HG03159 (cell line): ENCODE results near the gene CMC1.
A peak's percentile ranks its signal among the peaks of the same experiment; 100 is the strongest.

Source experiments
- ATAC-seq: cut with Tn5 transposase; IDR thresholded peaks from one replicate; pipeline ENCODE4 v1.9.1; 2021; ENCODE audit warnings: mild to moderate bottlenecking, moderate library complexity; ENCODE audit not compliant: unreplicated experiment

Gene CMC1

DNA sequence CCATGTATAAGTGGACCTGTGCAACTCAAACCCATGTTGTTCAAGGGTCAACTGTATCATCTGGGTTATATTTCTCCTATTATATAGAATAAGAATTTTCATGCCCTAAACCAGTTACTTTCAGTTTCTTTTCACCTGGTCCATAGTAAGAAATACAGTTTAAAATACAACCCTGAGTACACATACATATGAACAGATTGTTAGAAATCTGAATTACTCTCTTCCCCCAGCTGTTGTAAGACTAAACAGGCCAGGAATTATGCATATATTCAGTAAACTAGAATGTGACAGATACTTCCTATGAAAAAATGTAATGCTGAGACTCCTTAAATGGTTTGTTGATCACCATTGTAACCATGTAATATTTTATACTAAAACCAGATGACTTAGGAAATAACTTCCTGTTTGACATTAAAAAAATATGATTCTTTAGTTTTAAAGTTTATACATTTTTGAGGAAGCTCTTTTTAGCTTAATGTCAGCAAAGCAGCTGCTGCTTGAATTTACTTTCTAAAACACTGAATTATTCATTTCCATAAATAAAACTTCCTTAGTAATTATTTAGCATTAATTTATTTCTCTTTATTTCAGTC, 54.6 kb downstream of the CMC1 start:
- ATAC-seq: no peak

DNA sequence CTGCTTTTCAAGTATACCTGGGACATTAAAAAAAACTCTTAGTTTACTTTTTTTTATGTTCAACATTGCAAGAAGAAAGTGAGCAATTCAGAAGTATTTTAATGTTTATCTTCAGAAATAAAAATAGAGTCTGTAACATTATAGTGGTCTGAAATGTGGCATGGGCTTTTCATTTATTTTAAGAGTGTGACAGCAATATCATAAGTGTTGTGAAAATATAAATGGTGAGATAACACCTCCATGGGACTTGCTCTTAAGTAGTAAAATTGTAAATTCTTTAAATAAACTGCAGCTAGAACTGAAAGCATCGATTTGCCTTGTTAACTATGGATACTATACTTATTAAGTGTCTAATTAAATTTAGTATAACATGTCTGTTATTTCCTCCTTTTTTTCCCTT, 58.3 kb downstream of the CMC1 start:
- ATAC-seq: no peak

GRCh38 chr3:28300345-28300962, 59.0 kb downstream of the CMC1 start:
- ATAC-seq: no peak

DNA sequence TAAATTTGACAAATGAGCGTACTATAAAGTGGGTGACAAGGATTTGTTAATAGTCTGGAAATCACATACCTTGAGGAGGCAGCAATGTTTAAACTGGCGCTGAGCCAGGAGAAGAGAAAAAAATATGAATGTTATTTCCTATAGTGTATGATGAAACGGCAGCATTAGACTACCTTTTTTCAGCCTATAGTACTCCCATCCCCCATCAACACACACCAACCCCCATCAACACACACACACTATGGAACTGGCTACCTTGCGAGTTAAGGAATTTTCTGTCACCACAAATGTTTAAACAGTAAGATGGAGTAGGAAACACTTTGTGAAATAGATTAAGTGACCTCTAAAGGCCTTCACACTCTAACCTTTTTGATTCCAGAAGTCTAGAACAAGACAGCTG, 60.3 kb downstream of the CMC1 start:
- no peak for ATAC-seq

- ATAC-seq: no peak
Observed at GRCh38 chr3:28308196-28308595, 66.8 kb downstream of the CMC1 start.

DNA sequence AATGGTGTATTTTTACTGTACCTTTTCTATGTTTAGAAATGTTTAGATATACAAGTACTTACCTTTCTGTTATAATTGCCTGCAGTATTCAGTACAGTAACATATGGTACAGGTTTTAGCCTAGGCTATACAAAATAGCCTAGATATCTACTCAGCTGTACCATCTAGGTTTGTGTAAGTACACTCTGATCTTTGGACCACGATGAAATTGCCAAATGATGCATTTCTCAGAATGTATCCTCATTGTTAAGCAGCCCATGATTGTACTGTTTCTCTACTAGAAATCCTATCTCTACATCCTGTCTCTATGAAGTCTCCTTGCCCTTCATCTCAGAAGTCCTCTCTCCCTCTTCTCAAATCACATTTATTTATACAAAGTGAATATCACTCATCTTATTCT, 74.3 kb downstream of the CMC1 start:
- no peak for ATAC-seq

GRCh38 chr3:28316226-28316625, 74.8 kb downstream of the CMC1 start:
- no peak for ATAC-seq

DNA sequence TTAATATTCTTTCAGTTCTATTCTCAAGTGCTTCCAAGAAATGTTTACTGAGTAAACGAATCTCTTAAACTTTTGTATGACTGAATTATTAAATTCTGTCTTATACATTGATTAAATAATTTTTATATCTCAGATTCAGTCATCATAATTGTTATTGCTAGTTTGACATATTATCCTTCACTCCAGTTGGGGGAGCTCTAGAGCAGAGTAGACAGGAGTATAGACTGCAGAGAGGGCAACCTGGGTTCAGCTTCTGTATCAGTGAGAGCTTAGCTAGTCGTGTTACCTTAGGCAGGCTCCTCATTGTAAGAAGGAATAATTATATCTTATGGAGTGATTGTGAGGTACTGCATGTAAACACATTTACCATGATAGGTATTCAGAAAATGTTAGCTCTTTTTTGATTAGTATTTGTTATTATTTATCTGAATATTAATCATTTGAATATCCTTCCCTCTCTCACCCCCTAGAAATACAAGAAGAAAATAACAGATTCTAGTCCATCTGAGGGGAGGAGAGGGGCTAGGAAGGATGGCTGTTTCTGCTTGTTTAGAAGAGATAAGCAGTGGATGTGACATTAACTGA, 76.1 kb downstream of the CMC1 start:
- ATAC-seq: peak; percentile 98

DNA sequence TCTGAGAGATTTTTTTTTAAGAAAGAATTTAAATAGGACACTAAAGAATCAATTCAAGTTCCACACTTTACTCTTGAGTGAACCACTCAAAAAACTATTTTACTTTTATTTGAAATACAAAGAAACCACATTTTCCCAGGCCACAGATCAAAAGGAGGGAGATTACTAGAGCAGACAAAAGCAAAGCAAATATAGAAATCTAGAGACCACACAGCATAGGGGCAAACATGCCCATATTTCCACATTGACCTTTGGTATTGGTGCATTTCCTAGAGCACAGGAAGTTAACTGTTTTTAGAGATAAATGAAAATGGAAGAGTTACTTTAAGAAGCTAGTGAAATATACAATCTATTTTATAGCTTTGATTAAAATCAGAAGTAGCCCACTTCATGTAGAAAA, 79.6 kb downstream of the CMC1 start:
- no peak for ATAC-seq

DNA sequence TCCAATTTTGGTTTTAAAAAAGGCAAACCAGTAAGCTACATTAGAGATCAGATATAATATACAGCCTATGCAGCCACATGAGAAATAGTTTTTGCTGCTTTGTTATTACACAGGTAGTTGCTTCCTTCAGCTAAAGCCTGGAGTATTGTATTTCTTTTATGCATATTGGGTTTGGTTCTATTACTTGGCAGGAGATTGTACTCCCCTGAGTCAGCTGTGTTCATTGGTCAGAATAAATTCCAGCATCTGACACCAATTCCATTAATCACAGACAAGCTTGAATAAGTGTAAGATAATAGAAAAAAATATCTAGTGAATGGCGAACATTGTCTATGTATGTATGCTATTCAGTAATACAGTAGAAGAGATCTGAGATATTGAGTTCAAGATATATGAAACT, 81.0 kb downstream of the CMC1 start:
- no peak for ATAC-seq

DNA sequence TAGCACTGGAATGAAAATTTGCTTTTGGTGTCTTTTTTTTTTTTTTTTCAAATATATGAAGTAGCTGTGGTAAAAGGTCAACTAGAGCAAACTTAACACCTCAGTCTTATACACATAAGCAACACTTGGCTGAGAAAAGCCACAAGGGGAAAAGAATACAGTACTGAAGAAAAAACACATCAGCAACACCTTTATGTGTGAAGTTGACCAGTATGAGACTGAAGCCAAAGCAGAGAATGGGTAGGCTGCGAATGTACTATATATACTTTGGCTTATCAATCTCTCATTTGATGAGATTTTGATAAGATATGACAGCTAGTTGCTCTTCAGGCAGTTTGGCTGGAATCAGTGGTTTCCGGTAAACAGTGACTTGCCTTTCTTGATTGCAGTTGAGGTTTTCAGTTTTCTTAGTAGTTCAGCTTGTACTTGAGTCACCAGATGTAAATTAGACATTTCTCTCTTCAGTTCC, 85.1 kb downstream of the CMC1 start:
- peak; percentile 61 for ATAC-seq

DNA sequence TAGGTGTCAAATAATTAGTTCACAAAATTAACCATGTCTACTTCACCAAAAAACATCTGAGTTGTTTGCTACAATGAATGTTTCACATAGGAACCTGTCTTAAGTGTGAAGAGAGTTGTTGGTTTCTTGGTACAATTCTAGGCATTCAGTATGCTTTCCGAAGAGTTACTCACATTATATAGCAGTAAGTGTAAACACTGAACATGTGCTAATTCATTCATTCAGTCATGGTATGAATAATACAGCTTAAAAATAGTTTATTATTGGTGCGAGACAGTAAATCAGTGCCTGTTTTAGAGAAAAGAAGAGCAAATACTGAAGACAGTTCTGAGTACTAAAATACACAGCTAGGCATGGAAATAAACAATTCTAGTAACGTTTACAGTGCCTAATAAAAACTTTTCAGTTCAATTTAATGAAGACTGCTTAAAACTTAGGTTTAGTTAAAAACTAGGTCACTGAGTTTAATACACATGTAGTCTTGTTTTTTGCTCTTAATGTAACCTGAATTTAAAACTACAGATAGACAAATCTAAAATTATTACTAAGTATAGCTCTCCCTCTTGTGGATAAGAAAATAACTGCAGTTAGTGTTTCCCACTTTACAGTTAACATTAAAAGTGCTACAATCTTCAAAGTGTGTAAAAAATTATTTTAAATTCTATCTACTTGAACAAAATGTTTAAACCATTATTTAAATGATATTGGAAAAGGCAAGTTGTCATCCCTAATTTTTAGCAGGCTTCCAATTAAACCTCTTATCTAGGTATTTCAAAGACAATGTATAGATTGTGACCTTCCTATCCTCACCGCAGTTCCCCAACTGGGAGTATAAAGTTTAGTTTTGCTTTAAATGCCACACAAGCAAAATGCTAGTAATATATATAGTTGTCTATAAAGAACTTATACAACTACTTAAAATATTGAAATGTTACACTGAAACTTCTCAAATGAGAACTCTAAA, 87.1 kb downstream of the CMC1 start:
- no peak for ATAC-seq

- ATAC-seq: no peak
Observed at GRCh38 chr3:28334552-28334951, 93.1 kb downstream of the CMC1 start.

GRCh38 chr3:28335246-28335645, 93.8 kb downstream of the CMC1 start:
- ATAC-seq: no peak

GRCh38 chr3:28337230-28337629, 95.8 kb downstream of the CMC1 start:
- no peak for ATAC-seq

DNA sequence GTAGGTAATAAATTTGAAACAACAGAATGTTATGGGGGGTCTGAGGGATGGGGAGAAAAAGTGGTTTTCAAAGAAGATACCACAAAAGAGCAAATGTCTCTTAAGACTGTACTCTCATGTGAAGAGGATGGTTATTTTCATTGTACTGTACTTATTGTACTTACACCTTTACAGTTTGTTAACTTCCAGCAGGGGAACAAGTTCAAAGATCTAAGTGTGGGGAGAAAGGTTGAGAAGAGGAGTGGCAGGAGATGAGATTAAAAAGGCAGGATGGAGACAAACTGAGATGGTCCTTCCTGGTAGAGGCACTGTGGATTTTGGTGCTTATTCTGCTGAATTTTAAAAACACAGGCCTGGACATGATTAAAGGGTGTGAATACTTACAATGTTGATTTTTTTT, 101.7 kb downstream of the CMC1 start:
- ATAC-seq: no peak

DNA sequence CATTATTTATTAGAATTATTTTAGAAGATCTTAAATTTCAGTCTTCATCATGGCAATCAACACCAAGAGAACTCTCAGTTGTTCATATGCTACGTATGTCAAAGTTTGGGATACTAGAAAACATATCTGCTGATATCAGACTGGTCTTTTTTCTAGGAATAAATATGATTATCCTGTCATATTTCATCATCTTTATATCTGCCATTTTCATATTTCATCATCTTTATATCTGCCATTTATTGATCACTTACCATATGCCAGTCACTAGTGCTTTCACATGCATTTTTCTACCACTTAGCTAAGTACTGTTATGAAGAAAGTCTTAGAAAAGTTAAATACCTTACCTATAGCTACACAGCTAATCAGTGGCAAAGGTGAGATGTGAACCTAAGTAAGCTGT, 104.3 kb downstream of the CMC1 start:
- ATAC-seq: no peak

DNA sequence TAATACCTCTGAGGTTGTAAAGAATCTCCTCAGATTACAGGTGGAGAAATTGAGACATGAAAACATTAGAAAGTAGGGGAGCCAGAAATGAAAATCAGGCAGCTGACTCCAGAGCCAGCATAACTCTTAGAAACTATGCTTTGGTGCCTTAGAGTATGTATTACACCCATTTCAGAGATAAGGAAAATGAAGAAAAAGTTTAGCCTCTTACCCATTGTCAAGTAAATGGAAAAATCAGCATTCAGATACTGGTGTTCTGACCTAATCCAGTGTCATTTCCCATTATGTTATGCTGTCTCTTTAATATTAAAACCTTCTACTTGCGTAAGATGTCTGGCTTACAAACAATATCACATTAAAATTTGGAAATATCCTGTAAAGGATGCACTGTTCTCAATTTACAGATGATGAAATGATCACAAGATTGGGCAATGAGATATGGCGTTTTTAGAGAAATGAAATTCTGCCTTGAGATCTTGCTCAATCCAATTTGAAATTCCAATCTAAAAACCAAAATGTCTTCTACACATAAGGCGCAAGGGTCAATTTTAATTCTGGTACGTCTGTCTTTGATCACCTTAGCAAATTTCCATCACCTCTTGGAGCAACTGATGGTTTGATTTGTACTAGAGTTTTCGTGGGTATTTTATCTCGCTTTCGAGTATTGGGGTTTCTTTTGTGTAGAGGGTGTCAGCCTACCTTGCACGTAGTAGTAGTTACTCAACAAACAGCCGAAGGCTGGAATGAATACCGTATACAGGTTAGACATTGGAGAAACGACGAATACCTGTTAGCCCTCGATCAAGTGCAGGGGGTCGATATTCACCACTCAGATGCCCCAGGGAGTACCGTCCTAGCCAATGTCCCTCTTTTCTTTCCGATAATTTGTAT, 106.2 kb downstream of the CMC1 start:
- ATAC-seq: no peak

GRCh38 chr3:28348265-28348628, 106.8 kb downstream of the CMC1 start:
- ATAC-seq: no peak

GRCh38 chr3:28348629-28349468, 107.4 kb downstream of the CMC1 start, which contains the start of the genes AZI2 and ZCWPW2:
Gene AZI2 (minus strand): TSS chr3:28348824. CDS start chr3:28340617, 8,207 bp downstream.
Gene ZCWPW2 (plus strand): TSS chr3:28348721. CDS start chr3:28413069, 64,348 bp downstream.
- ATAC-seq: peak; percentile 85
